Inflammatory macrophage treated with lipopolysaccharide for 1 hour (primary cell): ENCODE measurements around the gene LINC01488.

Experiments
- DNase-seq, 2 donors: peaks; one replicate each; pipeline ENCODE4 v3.0.0-alpha.2; 2020 to 2022

Gene LINC01488

DNA sequence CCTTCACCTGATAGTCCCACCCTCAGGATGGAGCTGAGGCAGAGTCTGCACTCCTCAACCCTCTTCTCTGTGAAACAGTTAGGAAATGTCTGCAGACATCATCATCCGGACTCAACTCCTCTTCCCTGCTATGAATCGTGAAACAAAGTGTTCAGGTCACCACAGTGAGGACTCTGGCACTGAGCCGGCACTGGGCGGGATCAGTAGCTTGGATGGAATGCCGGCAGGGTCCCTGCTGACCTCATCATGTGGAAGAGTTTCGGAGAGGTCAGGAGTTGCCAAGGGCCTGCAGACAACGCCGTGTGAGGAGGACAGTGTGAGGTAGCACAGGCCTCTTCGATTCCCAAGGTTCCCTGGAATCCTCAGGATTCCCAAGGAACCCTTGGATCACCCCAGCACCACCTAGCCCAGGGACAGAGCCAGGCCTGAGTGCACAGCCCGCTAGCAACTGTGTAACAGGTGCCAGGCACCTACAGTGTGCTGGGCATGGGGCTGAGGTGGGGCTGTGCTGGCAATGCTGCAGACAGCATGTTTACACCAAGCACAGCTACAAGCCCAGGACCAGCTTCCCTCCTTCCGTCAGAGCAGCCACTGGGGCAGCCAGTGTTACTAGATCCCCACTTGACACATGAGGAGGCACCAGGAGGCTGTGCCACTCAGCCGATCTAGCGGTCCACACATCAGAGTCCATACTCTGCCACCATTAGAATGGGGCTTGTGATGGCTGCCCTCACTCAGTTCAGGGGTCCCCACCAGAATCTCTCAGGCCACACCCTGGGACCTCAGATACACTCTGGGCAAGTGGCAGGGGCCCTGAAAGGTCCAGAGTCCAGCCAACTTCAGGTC, 693 bp upstream of the LINC01488 start:
- DNase-seq: no peak

DNA sequence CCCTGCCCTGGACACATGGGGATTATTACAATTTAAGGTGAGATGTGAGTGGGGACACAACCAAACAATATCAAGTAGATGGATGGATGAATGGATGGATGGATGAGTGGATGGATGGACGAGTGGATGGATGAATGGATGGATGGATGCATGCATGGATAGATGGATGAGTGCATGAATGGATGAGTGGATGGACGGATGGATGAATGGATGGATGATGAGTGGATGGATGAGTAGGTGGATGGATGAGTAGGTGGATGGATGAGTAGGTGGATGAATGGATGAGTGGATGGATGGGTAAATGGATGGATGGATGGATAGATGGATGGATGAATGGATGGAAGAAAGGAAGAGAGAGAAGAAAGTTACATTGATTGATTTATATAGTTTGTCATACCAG, 859 bp downstream of the LINC01488 start:
- DNase-seq: no peak

DNA sequence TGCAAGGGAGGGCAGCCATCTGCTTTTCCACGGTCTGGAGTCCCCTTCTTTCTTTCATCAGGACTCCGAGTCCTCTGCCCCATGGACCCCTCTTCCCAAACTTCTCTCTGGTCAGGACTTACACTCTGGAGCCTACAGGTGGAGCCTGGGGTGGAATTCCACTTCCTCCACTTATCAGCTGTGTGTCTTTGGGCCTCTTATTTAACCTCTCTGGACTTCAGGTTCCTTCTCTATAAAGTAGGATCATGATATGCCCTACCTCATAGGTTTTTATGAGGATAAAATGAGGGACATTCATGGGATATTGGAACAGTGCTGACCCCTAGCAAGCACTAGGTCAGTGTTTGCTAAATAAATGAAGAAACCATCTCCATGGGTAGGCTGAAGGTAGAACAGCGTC, 1.7 kb downstream of the LINC01488 start:
- DNase-seq: no peak

DNA sequence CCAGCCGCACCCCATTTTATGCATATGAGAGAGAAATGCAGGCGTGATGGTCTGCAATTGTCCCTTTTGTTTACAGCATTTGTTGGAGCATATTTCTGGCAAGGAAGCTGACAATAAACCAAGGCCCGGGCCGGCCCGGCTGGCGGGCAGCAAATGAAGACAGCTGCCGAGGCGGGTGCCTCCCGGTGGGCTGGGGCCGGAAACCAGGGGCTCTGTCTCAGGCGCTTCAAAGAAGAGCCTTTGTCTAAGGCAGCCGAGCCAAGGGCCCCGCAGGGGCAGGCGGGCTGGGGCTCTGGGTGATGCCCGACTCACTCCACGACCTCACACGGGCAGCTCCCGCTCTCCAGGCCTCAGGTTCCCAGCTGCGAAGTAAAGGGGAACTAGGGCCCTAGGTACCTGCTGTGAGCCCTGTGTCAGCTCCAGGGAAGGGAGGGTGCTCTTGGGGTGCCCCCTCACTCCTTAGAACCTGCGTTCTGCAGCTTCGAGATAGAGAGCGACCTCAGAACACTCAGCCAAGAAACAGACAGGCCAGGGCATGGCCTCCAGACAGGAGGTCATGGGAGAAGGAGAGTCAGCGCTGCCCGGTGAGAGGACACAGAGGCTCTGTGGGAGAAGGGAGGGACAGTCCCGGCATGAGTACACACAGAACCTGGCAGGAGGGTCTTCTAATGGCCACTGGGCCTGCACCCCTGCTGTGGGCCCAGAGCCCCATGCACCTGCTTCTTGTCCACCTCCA, 2.4 kb downstream of the LINC01488 start:
- no peak for DNase-seq

DNA sequence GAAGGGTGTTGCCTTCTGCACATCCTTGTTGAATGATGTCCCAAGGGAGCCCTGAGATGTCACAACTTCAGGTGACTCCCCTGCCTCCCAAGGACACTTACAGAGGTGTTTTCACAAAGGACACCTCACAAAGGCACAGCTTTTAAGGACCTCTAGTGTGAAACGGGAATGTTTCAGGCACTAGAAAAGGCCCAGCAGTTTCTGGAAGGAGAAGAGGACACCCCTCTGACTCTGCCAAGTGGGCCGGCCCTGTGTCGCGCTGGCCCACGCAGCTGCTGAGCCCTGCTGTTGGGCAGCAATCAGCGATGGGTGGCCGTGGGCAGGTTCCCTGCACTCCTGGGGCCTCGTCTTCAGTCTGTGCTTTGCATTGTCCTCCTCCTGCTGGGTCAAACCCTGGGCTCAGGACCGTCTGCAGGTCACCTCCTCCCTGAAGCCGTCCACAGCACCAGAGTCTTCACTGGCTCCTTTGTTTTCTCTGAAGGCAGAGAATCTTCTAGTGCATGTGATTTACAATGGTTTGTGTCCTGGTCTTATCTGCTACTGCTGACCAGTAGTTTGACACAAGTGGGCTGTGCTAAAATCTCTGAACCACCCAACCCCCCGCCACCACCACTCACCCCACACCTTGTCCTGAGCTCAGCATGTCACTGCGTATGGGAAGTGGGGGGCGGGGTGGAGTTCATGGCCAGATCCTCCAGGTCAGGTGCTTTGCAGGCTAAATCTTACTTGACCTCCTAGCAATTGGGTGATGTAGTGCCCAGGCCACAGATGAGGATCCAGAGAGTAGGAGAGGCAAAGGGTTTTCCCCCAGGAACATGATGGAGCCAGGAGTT, 3.2 kb downstream of the LINC01488 start:
- DNase-seq: no peak

DNA sequence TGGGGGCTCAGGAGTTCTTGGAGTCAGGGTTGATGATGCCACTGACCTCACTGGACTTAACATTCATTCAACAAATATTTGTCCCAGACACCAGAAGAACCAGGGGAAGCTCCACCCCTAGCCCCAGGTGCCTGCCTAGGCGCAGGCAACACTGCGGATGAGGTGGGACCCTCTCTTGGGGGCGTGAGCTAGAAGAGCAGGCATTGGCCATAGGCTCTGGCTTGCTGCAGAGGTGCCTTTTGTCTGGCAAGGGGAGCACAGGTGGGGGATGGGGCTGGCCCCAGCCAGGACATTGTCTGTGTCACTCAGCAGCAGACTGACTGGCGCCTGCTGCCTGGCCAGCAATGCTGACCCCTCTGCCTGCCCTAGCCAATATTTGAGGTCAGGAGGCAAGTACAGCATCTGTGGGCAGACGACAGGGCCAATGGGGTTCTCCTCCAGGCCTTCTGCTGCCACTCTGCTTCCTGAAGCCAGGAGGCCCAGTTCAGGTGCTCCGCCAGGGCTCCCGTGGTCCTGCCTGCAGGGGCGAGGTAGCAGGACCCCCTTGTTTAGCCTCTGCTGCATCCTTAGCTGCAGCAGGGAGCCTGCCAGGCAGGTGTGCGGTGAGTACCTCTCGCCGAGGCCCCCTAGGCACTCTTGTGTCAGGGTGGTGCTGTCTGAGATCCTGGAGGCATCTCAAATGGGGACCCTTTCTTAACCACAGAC, 4.0 kb downstream of the LINC01488 start:
- DNase-seq: no peak

DNA sequence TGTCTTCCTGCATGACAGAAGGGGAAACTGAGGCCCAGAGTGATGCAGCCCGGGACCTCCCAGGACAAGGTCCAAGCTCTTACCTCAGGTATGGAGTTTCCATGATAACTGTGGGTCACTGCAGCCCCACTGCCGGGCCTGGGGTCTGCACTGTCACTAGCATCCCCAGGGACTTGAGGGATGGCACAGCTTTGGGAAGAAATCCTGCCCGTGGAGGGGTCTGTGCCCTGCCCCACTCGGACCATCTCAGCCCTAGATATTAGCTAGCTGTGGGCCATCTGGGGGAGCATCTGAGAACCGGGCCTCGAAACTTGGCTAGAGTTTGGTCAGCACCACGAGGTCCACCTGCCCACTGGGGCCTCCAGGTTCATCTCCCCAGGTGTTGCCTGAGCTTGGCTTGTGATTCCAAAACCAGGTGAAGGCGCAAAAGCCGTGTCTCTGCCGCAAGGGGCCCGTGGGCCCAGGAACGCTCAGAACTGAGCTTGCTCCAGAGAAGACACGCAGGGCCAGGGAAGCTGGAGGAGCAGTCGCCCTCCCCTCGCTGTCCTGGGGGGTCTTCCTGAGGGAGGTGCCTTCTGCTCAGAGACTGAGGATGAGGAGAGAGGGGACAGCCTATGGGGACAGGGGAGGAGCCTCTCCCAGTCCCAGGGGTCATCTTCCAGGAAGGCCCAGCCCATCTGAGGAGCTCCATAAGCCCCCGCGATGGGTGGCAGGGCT, 4.8 kb downstream of the LINC01488 start:
- no peak for DNase-seq

DNA sequence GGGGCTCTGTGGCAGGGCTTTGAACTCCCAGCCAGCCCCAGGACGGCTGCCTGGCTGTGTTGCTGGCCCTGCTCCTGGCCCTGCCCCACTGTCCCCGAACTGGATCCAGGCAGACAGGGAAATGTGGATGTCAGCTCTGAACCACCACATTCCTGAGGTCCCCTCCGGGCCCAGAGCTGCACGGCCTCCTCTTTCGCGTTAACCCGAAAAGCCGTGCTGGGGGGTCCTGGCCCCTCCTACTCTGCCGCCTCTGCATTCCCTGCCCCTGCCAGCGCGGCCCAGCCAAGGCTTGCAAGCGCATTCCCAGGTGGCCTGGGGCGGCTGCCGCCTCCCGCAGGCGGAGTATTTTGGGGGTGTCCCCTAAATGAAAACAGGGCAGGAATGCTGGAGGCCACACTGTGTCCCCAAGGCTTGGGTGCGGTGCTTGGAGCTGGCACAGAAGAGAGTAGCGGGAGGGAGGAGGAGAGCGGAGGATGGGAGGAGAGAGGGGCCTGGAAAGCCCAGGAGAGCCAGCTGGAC, 5.4 kb downstream of the LINC01488 start:
- DNase-seq: no peak

DNA sequence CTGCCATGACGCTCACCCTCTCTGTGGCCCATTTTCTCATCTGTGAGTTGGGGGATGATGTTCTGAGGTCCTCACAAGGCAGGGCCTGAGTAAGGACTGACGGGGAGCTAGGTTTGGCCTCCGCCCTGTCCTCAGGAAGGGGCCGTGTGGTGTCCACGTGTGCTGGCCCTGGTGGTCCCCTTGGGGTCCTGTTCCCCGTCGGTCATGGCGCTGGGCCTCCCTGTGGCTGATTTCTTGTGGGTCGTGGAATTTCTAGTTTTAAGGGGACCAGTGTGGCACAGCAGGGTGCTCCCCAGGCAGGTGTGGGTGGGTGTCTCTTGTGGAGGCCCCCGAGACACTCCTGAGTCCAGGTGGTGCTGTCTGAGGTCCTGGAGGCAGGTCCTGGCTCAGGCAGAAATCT, 5.9 kb downstream of the LINC01488 start:
- no peak for DNase-seq

DNA sequence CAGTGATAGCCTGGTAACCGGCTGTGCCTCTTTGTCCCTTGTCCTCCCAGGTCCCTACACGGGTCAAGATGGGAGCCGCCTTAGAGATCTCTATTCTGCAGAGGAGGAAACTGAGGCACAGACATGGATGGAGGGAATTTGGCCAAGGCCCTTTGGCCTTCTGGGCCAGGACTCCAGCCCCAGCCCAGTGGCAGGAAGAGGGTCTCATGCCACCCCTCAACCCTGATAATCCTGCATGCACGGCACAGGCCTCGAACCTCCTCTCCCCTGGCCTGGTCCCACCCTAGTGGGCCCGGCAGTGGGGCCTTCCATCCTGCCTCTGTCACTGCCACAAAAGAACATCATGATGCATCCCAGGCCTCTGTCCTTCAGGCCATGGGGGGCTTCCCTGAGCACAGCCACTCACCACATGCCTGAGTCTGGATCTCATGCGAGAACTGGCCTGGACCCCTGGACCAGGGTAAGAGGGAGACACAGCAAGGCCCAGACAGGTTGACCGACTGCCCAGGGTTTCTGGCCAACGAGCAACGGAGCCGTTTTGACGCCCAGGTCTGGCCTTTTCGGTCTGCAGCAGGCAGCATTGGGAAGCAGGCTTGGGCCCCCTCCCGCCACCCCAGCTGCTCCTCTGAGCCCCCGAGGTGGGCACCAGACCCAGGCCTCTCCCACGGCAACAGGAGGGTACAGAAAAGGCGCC, 6.5 kb downstream of the LINC01488 start:
- DNase-seq: no peak

DNA sequence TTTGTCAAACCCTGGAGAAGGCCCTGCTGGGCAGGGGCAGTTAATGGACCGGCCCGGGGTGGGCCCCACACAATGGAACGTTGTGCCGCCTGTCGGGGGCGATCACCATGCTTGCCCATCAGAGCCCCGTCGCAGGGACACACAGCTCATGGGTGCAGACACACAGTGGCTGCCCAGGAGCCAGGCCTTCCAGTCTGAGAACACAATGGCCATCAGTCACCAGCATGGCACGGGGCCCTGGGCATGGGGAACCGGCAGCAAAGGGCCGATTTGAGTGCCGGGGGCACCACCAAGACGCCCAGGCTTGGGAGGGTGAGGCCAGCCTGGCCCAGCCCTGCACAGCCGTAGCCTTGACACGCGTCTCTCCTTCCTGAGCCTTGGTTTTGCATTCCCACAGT, 7.1 kb downstream of the LINC01488 start:
- no peak for DNase-seq

DNA sequence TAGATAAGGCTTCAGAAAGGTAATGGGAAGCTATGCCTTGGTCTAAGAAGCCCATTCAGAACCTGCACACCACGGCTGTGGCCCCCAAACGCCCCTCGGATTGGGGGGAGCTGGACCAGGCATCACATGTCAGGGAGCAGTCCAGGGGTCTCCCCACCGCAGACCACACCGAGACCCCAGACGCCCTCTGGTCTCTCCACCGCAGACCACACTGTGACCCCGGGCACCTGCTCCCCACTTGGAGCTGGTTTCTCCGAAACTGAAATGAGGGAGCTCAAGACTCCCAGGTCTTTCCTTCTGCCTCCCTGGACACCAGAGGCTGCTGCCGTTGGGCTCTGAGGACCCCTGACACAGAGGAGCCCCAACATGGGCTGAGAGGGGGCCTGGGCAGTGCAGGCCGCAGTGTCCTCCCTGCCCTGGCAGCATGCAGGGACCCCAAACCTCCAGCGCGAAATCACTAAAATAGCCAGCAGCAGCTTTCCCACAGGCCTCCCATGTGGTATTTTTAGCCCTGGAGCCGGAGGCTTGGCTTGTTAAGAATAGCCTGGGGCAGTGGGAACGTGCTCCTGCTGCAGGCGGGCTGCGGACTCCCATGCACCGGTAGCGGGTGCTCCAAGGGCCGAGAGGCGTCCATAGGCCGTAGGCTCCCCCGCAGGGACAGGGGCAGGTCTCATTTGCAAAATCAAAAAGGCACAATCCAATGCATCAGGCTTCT, 7.7 kb downstream of the LINC01488 start:
- DNase-seq: no peak

DNA sequence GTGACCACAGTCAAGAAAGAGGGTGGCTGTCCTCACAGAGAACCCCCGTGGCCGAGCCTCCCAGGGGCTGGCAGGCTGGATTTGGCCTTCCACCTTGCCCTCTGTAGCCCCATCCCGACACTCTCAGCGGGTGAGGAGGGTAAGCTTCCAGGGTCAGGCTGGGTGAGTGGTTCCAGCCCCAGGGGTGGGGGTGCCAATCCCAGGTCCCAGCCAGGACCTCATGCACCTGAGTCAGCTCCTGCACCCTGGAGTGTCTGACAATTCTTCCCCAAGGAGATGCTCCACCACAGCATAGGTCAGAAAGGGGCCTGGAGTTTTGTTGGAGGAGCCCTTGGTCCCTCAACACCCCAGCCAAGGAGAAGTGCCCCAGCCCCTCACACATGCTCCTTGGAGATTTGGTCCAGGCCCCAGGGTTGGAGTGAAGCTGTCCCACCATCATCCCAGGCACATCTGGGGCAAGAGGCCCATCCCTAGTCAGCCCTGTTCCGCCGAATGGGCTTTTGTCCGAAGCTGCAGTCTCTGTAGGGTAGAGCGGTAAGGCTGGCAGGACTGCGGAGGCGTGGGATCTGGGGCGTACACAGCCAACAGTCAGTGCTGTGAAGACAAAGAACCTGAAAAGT, 8.4 kb downstream of the LINC01488 start:
- no peak for DNase-seq

DNA sequence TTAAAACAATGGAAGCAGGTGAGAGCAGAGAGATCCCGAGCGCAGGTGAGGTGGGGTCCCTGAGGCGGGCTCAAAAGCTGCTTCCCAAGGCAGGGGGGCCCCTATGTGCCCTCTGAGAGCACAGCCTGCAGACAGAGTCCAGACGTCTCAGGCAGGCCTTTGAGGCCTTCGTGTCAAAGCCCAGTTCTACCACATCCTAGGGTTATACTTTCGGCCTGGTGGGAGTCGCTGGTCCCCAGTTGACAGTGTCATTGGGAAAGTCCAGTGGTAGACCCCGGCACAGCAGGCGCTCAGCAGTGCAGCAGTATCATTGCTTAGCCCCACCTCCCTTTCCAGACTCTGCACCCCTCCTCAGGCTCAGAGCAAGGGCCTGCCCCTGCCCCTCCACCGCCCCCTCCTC, 9.1 kb downstream of the LINC01488 start:
- no peak for DNase-seq

DNA sequence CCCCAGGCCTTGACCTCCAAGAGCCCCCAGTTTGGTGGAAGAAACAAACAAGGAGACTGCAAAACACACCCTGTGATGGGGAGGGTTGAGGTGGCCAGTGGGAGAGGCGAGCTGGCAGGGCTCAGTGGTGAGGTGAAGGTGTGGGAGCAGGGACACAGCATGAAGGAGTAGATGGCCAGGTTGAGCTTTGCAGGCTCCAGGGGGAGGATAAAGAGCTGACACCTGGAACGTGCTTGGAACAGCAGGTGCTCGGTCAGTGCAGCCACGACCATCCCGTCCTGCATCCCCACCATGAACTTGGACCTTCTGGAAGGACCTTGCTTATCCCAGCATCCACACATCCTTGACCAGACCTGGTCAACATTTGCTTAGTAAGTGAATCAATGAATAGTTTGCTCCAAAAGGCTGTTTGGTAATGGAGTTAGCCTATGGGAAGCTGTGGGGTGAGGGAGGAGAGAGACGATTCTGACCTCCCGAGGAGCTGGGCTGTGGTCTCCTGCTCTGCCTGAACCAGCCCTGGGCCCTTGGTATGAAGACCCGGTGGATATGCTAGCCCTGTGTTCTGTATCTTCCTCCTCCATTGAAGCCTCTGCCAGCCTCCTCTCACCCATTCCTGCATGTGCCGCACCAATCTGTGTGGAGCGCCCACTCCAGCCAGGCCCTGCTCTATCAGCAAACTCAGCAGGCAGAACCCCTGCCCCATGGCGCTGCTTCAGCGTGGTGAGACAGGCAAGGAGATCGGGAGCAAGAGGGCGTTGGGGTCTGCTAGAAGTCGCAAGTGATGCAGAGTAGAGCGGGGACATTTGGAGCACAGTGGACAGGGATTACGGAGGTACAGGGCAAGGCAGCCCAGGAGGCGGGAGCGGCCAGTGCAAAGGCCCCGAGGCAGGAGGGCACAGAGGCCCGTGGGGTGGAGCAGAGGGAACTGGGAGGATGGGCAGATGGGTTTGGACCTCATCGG, 9.9 kb downstream of the LINC01488 start:
- no peak for DNase-seq

DNA sequence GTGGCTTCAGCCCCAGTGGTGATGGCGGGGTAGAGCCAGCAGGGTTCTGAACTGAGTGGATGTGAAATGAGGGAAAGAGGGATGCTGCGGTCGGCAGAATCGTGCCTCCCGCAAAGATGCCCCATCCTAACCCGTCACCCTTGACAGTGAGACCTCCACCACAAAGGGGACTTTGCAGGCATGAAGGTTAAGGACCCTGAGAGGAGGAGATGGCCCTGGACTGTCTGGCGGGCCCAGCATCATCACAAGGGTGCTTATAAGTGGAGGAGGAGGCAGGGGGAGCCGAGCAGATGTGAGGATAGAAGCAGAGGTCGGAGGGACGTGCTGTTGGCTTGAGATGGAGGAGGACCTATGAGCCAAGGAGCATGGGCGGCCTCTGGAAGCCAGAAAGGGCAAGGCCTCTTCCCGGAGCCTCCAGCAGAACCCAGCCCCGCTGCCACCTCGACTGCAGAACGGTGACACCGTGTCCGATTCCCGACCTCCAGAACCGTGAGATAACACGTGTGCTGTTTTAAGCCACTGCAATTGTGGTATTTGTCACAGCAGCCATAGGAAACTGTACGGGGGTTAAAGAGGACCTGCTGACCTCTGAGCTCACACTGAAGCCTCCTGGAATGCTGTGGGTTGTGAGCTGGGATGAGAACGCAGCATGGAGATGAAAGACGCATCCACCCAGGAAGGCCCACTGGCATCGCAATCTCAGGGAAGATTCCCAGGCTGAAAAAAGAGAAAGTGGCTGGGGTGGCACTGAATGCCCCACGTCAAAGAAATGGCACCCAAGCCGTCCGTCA, 10.9 kb downstream of the LINC01488 start:
- no peak for DNase-seq

DNA sequence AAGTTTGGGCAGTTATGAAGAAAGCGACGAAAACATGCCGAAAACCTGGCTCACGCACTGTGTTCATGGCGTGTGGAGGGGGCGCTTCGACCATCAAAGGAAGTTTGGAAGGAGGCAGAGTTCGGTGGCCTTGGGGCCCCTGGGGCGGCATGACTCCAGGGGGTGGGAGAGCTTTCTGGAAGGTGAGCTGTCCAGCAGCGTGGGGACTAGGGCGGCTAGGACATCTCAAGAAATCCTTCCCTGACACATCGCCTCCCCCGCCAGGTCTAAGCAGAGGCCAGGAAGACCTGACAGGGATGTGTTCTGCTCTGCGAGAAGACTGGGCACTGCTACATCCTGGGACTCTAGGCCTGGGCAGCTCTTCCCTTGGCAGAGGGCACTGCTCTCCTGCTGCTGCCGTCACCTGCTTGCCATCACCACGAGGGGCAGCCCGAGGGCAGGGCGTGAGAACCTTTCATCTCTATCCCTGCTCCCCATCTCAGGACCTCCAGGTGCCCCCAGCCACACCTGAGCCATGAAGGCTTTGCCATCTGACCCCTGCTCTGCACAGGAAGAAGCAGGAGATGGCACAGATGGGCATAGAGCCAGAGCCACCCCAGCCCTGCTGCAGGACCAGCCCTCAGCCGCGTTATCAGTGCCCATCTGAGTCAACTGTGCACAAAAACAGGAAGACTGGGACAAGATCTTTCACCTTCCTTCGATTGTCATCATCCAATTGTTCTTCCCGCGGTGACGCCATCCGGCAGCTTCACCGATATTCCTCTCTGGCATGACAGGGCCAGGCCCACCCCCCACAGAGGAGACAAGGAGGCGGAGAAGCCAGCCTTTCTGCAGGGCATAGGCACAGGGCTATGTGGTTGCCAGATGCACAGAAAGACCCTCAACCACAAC, 12.7 kb downstream of the LINC01488 start:
- DNase-seq: no peak
